Measurements from ENCODE around the gene ZSWIM8.
"Not testable (repeated sequence)": the region's sequence is repeated elsewhere in the genome, so short reads cannot be mapped to it uniquely, and the experiment has no call there.

The ZSWIM8 gene, protein sequence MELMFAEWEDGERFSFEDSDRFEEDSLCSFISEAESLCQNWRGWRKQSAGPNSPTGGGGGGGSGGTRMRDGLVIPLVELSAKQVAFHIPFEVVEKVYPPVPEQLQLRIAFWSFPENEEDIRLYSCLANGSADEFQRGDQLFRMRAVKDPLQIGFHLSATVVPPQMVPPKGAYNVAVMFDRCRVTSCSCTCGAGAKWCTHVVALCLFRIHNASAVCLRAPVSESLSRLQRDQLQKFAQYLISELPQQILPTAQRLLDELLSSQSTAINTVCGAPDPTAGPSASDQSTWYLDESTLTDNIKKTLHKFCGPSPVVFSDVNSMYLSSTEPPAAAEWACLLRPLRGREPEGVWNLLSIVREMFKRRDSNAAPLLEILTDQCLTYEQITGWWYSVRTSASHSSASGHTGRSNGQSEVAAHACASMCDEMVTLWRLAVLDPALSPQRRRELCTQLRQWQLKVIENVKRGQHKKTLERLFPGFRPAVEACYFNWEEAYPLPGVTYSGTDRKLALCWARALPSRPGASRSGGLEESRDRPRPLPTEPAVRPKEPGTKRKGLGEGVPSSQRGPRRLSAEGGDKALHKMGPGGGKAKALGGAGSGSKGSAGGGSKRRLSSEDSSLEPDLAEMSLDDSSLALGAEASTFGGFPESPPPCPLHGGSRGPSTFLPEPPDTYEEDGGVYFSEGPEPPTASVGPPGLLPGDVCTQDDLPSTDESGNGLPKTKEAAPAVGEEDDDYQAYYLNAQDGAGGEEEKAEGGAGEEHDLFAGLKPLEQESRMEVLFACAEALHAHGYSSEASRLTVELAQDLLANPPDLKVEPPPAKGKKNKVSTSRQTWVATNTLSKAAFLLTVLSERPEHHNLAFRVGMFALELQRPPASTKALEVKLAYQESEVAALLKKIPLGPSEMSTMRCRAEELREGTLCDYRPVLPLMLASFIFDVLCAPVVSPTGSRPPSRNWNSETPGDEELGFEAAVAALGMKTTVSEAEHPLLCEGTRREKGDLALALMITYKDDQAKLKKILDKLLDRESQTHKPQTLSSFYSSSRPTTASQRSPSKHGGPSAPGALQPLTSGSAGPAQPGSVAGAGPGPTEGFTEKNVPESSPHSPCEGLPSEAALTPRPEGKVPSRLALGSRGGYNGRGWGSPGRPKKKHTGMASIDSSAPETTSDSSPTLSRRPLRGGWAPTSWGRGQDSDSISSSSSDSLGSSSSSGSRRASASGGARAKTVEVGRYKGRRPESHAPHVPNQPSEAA (N-terminal part only)

GRCh38 chr10:73785211-73785720, at the start of gene ZSWIM8:
ZSWIM8 (plus strand) TSS chr10:73785606; CDS start chr10:73785879, 273 bp downstream.
- peak; percentile 52 to 77 (median 66) for DNase-seq

GRCh38 chr10:73740501-73741254, 44.7 kb upstream of the ZSWIM8 start:
- DNase-seq: not testable (repeated sequence)

DNA sequence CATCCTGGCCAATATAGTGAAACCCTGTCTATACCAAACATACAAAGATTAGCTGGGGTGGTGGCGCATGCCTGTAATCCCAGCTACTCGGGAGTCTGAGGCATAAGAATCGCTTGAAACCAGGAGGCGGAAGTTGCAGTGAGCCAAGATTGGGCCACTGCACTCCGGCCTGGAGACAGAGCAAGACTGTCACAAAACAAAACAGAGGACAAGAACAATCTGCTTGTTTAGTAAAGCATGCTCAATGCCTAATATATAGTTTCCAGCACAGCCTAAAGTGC, 43.0 kb upstream of the ZSWIM8 start:
- no peak for DNase-seq

DNA sequence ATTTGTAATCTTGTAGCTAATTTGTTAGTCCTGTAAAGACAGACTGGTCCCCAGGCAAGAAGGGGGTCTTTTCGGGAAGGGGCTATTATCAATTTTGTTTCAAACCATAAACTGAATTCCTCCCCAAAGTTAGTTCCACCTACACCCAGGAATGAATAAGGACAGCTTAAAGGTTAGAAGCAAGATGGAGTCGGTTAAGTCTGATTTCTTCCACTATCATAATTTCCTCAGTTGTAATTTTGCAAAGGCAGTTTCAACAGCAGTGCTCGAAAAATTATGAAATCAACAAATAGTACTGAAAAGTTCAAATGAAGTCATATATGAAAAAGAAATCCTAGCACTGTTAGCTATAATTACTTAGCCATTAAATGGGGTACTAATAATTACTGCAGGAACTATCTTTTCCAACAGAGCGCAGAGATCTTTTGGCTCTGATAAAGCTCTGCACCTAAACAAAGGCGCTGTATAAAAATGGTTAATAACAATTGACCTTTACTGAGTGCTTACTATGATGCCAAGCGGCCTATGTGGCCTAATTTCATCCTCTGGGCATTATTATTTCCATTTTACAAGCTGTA, 42.0 kb upstream of the ZSWIM8 start:
- no peak for DNase-seq

- DNase-seq: peak; percentile 83 to 90 (median 90)
These were observed 41.3 kb upstream of the ZSWIM8 start, which contains the start of gene SEC24C for GRCh38 chr10:73743905-73744663. SEC24C (plus strand) TSS chr10:73744372; CDS start chr10:73746833, 2,461 bp downstream.

DNA sequence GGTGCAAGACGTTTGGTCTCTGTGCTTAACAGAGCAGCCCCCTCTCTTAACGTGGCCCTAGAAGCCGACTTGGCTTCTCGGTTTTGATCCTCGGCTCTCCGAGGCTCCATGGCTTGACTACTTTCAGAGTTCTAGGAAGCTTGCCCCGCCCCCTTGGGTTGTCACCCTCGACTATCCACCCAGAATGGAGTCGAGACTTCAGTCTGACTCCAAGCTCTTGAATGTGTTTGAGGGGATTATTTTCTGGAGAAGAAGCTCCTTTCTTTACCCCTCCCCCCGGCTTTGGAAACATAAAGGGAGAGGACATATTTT, 40.8 kb upstream of the ZSWIM8 start:
- peak in 2 of 4 experiments; percentile 41 to 42 for DNase-seq

- no peak for DNase-seq
These were observed 38.7 kb upstream of the ZSWIM8 start for GRCh38 chr10:73746721-73747120.

GRCh38 chr10:73750819-73751218, 34.6 kb upstream of the ZSWIM8 start:
- DNase-seq: no peak

GRCh38 chr10:73756183-73756582, 29.2 kb upstream of the ZSWIM8 start:
- no peak for DNase-seq

GRCh38 chr10:73758704-73759511, 26.5 kb upstream of the ZSWIM8 start:
- DNase-seq: no peak

GRCh38 chr10:73759512-73760115, 25.8 kb upstream of the ZSWIM8 start:
- DNase-seq: peak in 1 of 4 experiments; percentile 10

DNA sequence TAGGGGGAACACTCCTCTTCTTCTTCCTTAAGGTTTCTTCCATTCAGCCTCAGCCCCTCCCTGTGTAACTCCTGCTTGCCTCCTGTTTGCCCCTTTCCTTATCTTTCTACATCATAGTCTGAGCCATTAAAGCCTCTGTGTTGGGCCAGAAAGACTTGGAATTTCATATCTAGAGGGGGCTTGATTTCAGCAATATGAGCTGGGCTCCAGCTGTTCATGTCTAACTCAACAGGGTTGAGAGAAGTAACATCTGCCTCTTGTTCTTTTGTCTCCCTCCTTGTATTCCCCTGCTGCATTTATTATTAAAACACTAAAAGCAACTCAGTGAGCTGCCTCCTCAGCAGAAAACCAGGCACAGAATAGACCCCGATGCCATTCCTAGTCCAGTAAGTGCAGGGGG, 23.6 kb upstream of the ZSWIM8 start:
- DNase-seq: no peak

DNA sequence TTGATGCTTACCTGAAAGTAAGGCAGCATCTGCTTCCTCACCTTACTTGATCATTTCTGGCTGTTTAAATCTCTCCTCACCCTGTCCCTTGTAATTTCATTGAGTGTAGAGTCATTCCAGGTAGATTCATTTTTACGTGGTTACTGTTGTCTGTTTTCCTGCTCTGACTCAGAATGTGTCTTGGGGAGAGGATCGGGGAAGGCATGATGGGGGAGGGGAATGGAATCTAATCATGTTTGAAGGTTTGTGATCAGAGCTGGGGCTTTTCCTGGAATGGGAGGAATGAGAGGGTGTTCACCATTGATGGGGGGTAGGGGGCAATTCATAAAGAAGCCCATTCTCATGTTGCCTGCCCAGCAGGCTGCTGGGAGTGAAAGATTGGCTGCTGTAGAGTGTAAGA, 22.5 kb upstream of the ZSWIM8 start:
- no peak for DNase-seq

- no peak for DNase-seq
These were observed 22.1 kb upstream of the ZSWIM8 start for GRCh38 chr10:73763343-73763742.

- no peak for DNase-seq
These were observed 20.3 kb upstream of the ZSWIM8 start for GRCh38 chr10:73765066-73765465.

- peak; percentile 8 to 73 (median 43) for DNase-seq
These were observed 16.5 kb upstream of the ZSWIM8 start for GRCh38 chr10:73768881-73769280.

DNA sequence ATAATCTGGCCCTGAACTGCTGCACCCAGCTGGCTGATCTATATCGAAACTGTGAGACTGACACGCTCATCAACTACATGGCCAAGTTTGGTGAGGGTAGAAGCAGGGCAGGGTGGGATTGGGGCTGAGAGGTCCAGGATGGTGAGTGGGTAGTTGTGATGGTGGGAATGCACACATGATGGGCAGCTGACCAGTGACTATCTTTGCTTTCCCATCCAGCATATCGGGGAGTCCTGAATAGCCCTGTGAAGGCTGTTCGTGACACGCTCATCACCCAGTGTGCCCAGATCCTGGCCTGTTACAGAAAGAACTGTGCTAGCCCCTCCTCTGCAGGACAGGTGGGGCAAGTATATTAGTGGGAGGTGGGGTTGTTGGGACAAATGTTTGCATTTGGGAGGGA, 16.0 kb upstream of the ZSWIM8 start:
- DNase-seq: no peak

GRCh38 chr10:73771722-73772280, 13.6 kb upstream of the ZSWIM8 start:
- DNase-seq: peak in 1 of 4 experiments; percentile 74
